K562 (cell line): Measurements from ENCODE around the gene CBX2. TPM values are rescaled to one million over a fixed set of nuclear protein-coding genes. Genes with fewer than 3 reads are reported as not detected.

Experiments used
- ATAC-seq: fragments of 200-7000 bp; cut with Tn5 transposase; 3 replicates; pipeline ENCODE4 v1.9.1; 2020; ENCODE audit warnings: moderate library complexity
- BruUV-seq: library from RNA; stranded (reverse); fragments of 400-500 nt; replicated peaks from 2 replicates; lab custom pipeline; 2021; lab: Mats Ljungman, UMichigan
- CTCF ChIA-PET: fragments of 300-600 bp; formaldehyde crosslinking; extraction: SDS; loops from one replicate; lab custom pipeline; 2021; ENCODE audit warnings: low intra/inter-chr PET ratio; lab: Yijun Ruan, JAX
- POLR2A ChIA-PET: fragments of 300-600, 350-650 bp; sonication (Branson Sonifier 250); formaldehyde crosslinking; extraction: SDS; loops from one replicate; lab custom pipeline; 2021; ENCODE audit warnings: antibody characterized with exemption, inconsistent platforms; lab: Yijun Ruan, JAX
- DNase-seq, 4 experiments: peaks; one replicate each; pipeline versions ENCODE4 v3.0.0 to v3.0.0-alpha.2; 2011 to 2018; ENCODE audit warnings: low spot score in 3 of 4, mixed read lengths in 3 of 4; ENCODE audit errors: extremely low read depth in 1 of 4
- FAIRE-seq: peaks from 2 replicates; lab custom pipeline; 2011; peaks lifted over from hg19 to GRCh38; lab: Jason Lieb, UNC
- H2AFZ ChIP-seq: 2 replicates; pipeline ENCODE4 v1.6.0; 2011; ENCODE audit warnings: low read depth, low read length, control low read depth, inconsistent platforms
- H3K27ac ChIP-seq: fragments of 200-600 bp; 3 replicates; pipeline ENCODE4 v1.8.0; 2011; ENCODE audit warnings: low read depth, mild to moderate bottlenecking, control low read depth, inconsistent platforms, low read length, moderate library complexity, mixed read lengths; ENCODE audit errors: extremely low read depth
- H3K27me3 ChIP-seq, 2 experiments: fragments of 300-600 bp in 1 of 2; 2 replicates in 1 of 2; 3 replicates in 1 of 2; pipeline versions ENCODE4 v1.6.0 to v1.8.0; 2011; ENCODE audit warnings: inconsistent platforms in 2 of 2, low read length in 2 of 2, mild to moderate bottlenecking in 1 of 2, mixed read lengths in 1 of 2, moderate library complexity in 1 of 2; ENCODE audit not compliant: control insufficient read depth in 2 of 2, insufficient read depth in 2 of 2
- H3K36me3 ChIP-seq: fragments of 300-600 bp; 3 replicates; pipeline ENCODE4 v1.8.0; 2011; ENCODE audit warnings: mild to moderate bottlenecking, low read length, inconsistent platforms; ENCODE audit not compliant: control insufficient read depth, insufficient read depth
- H3K4me1 ChIP-seq, 2 experiments: fragments of 200-600 bp in 1 of 2; replicated peaks in 1 of 2; 2 replicates in 1 of 2; 3 replicates in 1 of 2; pipeline versions ENCODE4 v1.5.1 to v1.8.0; 2011; ENCODE audit warnings: inconsistent platforms in 2 of 2, low read length in 2 of 2, mild to moderate bottlenecking in 1 of 2, mixed read lengths in 1 of 2, moderate library complexity in 1 of 2; ENCODE audit not compliant: control insufficient read depth in 2 of 2, insufficient read depth in 2 of 2
- H3K4me2 ChIP-seq: 2 replicates; pipeline ENCODE4 v1.6.1; 2011; ENCODE audit warnings: low read length, control low read depth, inconsistent platforms, mixed read lengths; ENCODE audit not compliant: insufficient read depth
- H3K4me3 ChIP-seq: fragments of 200-600 bp; sonication (generic), shearing (Covaris generic); 2 replicates; pipeline ENCODE4 v1.5.1; 2016; ENCODE audit warnings: control low read depth, inconsistent platforms
- H3K79me2 ChIP-seq: fragments of 200-600 bp; 3 replicates; pipeline ENCODE4 v1.8.0; 2011; ENCODE audit warnings: low read length, inconsistent platforms; ENCODE audit not compliant: control insufficient read depth, insufficient read depth
- H3K9ac ChIP-seq, 2 experiments: 2 replicates each; pipeline versions ENCODE4 v1.6.0 to v1.6.1; 2011; ENCODE audit warnings: low read depth in 2 of 2, low read length in 2 of 2, control low read depth in 1 of 2, inconsistent platforms in 1 of 2, mild to moderate bottlenecking in 1 of 2, mixed read lengths in 1 of 2; ENCODE audit not compliant: insufficient read depth in 1 of 2
- H3K9me1 ChIP-seq: one replicate; pipeline ENCODE4 v1.6.0; 2011; ENCODE audit warnings: inconsistent platforms, mild to moderate bottlenecking, low read length, moderate library complexity; ENCODE audit not compliant: control insufficient read depth, insufficient read depth
- H3K9me3 ChIP-seq: replicated peaks from 2 replicates; pipeline ENCODE4 v1.5.1; 2011; ENCODE audit warnings: low read depth, low read length, inconsistent platforms; ENCODE audit not compliant: control insufficient read depth, insufficient read depth
- H4K20me1 ChIP-seq: replicated peaks from 2 replicates; pipeline ENCODE4 v1.6.1; 2011; ENCODE audit warnings: low read length, inconsistent platforms, mixed read lengths; ENCODE audit not compliant: control insufficient read depth, insufficient read depth
- SP1 ChIP-seq: sonication (generic); formaldehyde crosslinking; IDR thresholded peaks from 2 replicates; pipeline ENCODE4 v1.8.1; 2022; ENCODE audit warnings: mild to moderate bottlenecking, missing genetic modification reagents
- XRCC5 ChIP-seq: fragments of 200-400 bp; formaldehyde crosslinking; IDR thresholded peaks from 2 replicates; pipeline ENCODE4 v1.6.1; 2017; ENCODE audit warnings: low read depth, mild to moderate bottlenecking, low read length
- WGBS: fragments of 100-300 bp; shearing (Covaris generic); methylation state at CpG from one replicate; pipeline ENCODE4 v1.1.6; 2016; ENCODE audit warnings: low coverage, mixed read lengths; ENCODE audit not compliant: insufficient coverage; ENCODE audit errors: missing lambda C conversion rate; 5-methylcytosine and 5-hydroxymethylcytosine counted together
- in situ Hi-C: fragments of 300-500 bp; cut with MboI; formaldehyde crosslinking; loops from 4 replicates; pipeline ENCODE4 v1.15.0; 2018; ENCODE audit warnings: inconsistent platforms, mixed read lengths
- intact Hi-C: fragments of 100-400 bp; cut with micrococcal nuclease; formaldehyde crosslinking; loops from 2 replicates; pipeline ENCODE4 v1.14.2; 2022
- polyA plus RNA-seq, 8 experiments: library from polyadenylated mRNA; depleted of rRNA in 4 of 8; stranded (reverse) in 5 of 8; unstranded in 3 of 8; fragments of >200 nt; fragmentation: Nextera tagmentation in 2 of 8; fragmentation: Illumina TruSeq in 1 of 8; extraction: Ambion mirVana in 2 of 8; extraction: Trizol in 1 of 8; gene quantifications; 2 replicates each; pipeline versions ENCODE4 v1.2.1 to v1.2.3, GENCODE V29; 2011 to 2014; ENCODE audit warnings: inconsistent platforms in 1 of 8, missing spikeins in 1 of 8
- total RNA-seq, 7 experiments: library from RNA; depleted of rRNA in 6 of 7; stranded (reverse); fragments of >200 nt in 6 of 7; fragmentation: Illumina TruSeq in 2 of 7; extraction: Trizol in 2 of 7; gene quantifications; 2 replicates each; pipeline versions ENCODE4 v1.2.1 to v1.2.3, GENCODE V29; 2011 to 2021; ENCODE audit warnings: low replicate concordance in 1 of 7
- TF ChIP-seq, protein P1 (sequence below), 3 experiments: fragments of 200-800 bp in 1 of 3; sonication (Bioruptor generic) in 1 of 3; sonication (generic) in 1 of 3; formaldehyde crosslinking in 1 of 3; IDR thresholded peaks; 2 replicates each; pipeline versions ENCODE4 v1.6.1 to v1.8.0; 2016 to 2022; ENCODE audit warnings: mild to moderate bottlenecking in 2 of 3, missing compliant biosample characterization in 2 of 3, missing genetic modification characterization in 2 of 3, missing genetic modification reagents in 1 of 3

Gene CBX2
- total and polyA plus RNA-seq, 9 of the 15 experiments (the other 6 are each of a cell fraction or from before 2014, with no cell fraction given) = 0.66 to 26.9 (median 13.9) TPM

DNA sequence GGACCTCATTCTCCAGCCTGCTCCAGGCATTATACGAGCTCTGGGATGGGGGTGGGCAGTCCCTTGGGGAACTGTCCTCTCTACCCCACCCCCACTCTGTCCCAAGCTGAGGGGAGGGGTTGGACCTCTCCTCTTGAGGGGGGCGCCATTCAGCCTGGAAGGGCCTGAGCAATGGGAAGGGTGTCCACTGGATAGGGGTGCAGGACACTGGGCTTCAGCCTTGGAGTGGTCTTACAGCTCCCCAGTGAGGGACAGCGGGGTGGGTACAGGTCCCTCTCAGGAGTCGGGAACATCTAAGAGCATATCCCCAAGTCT, 28.5 kb downstream of the CBX2 start:
- no peaks in the 10 kb centered on the region for H3K27me3 ChIP-seq
- intact Hi-C loops = loop anchor here (5.0 to 10.0 kb wide), 2 partner anchors 111 to 168 kb away; no protein-coding TSS in a partner anchor
- 63% methylated on average over 4 of the region's 4 CpGs for WGBS

More for the DNA sequence above, 28.5 kb downstream of the CBX2 start:
- Histone ChIP-seq H3K9me3 (peaks cover 3% of the 10 kb centered on the region), H4K20me1 (no peaks in the 10 kb centered on the region), H3K4me3 (no peak overlapping the region), H3K27ac (no peak overlapping the region), H3K9me1 (no peaks in the 10 kb centered on the region), H3K9ac (peak overlapping the region in 1 of 2 experiments; percentile 81; a peak in 2 of 4 replicates), H2AFZ (0 out of 2 replicates have a peak overlapping the region, but pooled peaks have one; percentile 14), H3K36me3 (no peaks in the 10 kb centered on the region; the same call in 2 of the 3 replicates), H3K4me2 (no peak overlapping the region), H3K4me1 (peaks cover 49 to 66% of the 10 kb centered on the region in 2 experiments), H3K79me2 (no peaks in the 10 kb centered on the region)
- TF ChIP-seq XRCC5 (no peak), SP1 (CRISPR knock-in tag) (no peak)
- TF ChIP-seq, protein P1, sequence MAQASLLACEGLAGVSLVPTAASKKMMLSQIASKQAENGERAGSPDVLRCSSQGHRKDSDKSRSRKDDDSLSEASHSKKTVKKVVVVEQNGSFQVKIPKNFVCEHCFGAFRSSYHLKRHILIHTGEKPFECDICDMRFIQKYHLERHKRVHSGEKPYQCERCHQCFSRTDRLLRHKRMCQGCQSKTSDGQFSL (CRISPR knock-in tag; IDR thresholded peaks at IDR 0.05) = 0 out of 2 replicates have a peak, but pooled peaks have one; percentile 39
- TF ChIP-seq, protein P1 (tag; IDR thresholded peaks at IDR 0.05) = no peak
- in situ Hi-C loops = no loop called here
- FAIRE-seq (no peak), ATAC-seq (no peak), DNase-seq (peak in 1 of 4 experiments; percentile 40)
- BruUV-seq = no TSS peak
- POLR2A ChIA-PET = interaction anchor here (18.8 kb wide), 1 partner anchor 27 kb away, joined by 386 read pairs; the partner anchor contains the start of gene CBX4
- CTCF ChIA-PET = interaction anchor here (1.6 kb wide), 1 partner anchor 29 kb away, joined by 4 read pairs; no protein-coding TSS in a partner anchor
